Measurements from ENCODE around the gene RABAC1.

RABAC1 gene

GRCh38 chr19:41990028-41990427, 30.9 kb upstream of the RABAC1 start:
- FAIRE-seq: no peak
- no peak for DNase-seq (ENCODE audit: insufficient read length, low spot score)

DNA sequence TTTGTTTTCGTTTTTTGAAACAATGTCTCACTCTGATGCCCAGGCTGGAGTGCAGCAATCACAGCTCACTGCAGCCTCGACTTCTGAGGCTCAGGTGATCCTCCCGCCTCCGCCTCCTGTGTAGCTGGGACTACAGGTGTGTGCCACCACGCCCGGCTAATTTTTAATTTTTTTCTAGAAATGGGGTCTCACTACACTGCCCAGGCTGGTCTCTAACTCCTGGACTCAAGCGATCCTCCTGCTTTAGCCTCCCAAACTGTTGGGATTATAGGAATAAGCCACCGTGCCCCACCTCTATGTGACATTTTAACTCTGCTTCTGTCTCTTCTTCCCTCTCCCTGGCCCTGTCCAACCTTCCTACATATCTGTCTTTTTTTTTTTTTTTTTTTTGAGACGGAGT, 29.8 kb upstream of the RABAC1 start:
- FAIRE-seq: no peak
- no peak for DNase-seq (ENCODE audit: insufficient read length, low spot score)

DNA sequence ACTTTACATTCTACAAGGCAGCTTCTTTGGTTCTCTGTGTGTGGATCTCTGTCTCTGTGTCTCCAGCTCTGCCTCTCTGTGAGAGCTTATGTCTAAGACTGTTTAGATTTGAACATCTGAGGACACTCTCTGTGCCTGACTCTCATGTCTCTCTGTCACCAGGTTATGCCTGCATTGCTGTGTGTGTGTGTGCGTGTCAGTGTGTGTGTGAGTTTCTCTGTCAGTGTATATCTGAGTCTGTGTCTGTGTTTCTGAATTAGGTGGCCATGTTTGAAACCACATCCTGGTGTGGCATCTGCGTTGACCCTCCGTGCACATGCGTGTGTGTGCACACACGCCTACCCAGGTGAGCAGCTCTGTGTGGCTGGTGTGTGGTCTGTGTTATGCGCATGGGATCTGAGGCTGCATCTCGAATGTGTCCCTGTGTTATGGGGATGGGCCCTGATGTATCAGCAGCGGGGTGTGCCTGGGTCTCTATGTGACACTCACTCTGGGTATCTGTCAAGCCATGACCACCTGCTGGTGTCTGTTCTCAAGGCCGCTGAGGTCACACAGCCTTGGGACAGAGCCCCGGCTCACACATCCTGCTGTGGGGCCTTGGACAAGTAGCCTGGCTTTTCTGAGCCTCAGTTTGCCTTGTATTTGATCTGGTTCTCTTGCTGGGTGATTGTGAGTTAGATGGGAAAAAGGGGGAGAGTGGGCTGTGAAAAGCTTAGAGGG, 28.2 kb upstream of the RABAC1 start:
- DNase-seq (ENCODE audit: insufficient read length, low spot score) (no peak), FAIRE-seq (no peak)

DNA sequence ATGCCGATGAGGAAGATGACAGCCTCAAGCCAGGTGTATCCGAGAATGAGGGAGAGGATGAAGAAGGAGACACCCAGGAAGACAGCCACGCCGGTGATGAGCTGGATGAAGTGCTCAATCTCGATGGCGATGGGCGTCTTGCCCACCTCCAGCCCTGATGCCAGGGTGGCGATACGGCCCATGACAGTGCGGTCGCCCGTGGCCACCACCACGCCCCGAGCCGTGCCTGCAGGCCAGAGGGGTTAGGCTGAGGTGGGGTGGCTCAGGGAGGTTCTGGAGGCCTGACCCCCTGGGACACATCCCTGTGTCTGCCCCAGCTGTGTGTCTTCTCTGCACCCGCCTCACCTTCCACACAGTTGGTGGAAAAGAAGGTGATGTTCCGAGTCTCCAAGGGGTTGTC, 25.8 kb upstream of the RABAC1 start:
- DNase-seq (ENCODE audit: insufficient read length, low spot score) (no peak), FAIRE-seq (no peak)

GRCh38 chr19:41981724-41982123, 22.6 kb upstream of the RABAC1 start:
- FAIRE-seq: no peak
- DNase-seq (ENCODE audit: insufficient read length, low spot score): no peak

DNA sequence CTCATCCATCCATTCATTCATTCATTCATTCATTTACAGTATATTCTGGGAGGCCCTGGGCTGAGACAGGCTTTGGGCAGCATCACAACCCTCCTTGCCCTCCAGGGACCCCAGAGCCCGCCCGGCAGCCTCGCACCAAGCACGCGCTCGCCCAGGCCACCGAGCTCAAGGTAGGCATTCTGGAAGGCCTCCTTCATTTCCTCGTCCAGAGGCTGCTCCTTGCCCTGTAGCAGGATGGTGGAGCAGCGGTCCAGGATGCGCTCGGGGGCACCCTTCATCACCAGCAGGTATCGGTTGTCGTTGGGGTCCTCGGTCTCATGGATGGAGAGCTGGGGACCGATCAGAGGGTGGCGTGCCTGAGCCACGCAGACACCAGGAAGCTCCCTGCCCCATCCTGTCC, 19.3 kb upstream of the RABAC1 start:
- FAIRE-seq (no peak), DNase-seq (ENCODE audit: insufficient read length, low spot score) (no peak)

DNA sequence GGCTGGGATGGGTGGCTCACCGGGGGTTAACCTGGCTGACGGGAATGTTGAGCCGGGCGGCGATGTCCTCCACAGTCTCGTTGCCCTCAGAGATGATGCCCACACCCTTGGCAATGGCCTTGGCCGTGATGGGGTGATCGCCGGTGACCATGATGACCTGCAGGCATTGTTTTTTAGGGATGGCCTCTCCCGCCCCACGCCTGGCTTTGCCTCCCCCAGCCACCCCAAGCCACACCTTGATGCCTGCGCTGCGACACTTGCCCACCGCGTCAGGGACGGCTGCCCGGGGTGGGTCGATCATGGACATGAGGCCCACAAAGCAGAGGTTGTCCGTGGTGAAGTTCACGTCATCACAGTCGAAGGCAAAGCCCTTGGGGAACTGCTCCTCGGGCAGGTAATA, 18.8 kb upstream of the RABAC1 start:
- DNase-seq (ENCODE audit: insufficient read length, low spot score): no peak
- no peak for FAIRE-seq

DNA sequence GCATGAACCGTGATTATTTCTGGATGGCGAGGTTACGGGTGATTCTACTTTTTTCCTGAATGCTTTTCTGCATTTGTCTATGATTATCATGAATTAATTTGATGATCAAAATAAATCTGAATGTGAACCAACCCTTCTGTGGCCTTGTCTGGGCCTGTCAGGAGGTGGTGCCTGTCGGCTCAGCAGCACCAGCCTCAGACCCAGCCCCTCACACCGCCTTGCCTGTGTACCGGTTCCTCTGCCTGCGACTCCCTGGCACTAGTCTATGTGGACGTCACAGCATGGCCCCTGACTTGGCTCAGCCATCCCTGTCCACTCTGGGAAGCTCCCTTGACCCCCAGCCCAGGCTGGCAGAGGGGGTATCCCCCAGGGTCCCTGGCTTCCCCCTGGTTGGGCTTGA, 15.5 kb upstream of the RABAC1 start:
- no peak for FAIRE-seq

GRCh38 chr19:41971363-41971762, 12.2 kb upstream of the RABAC1 start:
- FAIRE-seq (no peak), DNase-seq (ENCODE audit: insufficient read length, low spot score) (no peak)

More for the DNA sequence above, 15.5 kb upstream of the RABAC1 start:
- DNase-seq (ENCODE audit: insufficient read length, low spot score): no peak

GRCh38 chr19:41969772-41970458, 10.8 kb upstream of the RABAC1 start:
- FAIRE-seq: no peak
- no peak for DNase-seq (ENCODE audit: insufficient read length, low spot score)

DNA sequence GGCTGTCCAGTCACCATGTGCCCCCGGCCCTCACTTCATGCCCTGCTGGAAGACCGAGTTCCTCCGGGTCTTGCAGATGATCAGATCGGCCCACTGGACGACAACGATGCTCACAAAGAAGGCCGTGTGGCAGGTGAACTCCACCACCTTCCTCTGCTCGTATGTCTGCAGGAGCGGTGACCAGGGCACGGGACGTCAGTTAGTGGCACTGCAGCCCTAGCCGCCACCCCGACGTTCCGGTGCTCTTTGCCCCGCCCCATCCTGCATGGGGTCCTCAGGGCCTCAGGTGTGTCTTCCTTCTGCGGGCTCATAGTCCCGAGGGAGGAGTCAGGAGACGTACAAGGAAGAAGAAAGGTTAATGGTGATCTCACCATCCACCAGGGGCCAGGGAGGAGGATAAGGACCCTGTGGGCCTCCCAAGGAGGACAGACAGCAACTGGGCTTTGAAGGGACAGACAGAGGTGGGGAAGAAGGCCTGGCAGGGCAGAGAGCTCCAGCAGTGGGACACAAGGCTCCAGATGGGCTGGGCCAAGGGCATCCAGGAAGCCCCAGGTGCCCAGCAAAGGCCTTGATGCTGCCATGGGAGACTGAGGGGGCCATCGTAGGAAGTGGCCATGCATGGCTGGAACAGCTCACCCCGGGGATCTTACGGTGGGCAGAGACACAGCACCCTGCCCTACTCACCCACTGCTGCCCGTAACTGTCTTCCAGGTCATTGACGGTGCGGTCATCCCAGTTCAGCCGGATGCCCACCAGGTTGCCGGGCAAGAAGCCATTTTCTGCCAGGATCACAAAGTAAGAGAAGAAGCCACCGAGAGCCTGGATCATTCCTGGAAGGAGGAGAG, 9.9 kb upstream of the RABAC1 start:
- FAIRE-seq: no peak

DNA sequence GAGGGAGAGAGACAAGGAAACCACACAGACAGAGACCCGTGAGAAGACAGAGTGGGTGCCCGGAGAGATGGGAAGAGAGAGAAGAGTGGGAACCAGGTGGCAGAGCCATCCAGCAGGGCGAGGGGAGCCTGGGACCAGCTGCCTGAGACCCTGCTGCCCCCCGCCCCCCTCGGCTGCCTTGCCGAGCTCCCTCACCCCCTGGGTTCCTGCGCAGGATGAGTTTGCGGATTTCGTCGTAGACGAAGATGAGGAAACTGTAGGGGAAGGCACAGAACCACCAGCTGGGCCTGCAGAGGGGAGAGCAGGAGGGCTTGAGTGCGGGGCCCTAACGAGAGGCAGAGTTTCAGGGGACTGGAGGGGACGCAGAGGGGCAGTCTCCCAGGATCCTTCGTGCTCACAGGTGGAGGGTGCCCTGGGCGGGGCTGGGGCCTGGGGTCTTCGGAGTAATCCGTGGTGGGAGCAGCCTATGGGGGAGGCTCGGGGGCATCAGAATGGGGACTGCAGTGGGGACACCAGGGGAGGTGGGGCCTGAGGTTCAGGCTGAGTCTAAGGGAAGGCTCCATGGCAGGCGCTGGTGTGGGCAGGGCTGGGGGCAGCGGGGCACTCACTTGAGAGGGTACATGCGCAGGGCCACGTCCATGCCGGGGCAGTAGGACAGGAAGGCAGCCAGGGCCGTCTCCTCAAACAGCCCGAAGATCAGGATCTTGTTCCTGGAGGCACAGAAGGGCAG, 8.1 kb upstream of the RABAC1 start:
- DNase-seq (ENCODE audit: insufficient read length, low spot score): no peak
- no peak for FAIRE-seq

More for the DNA sequence above, 9.9 kb upstream of the RABAC1 start:
- DNase-seq (ENCODE audit: insufficient read length, low spot score): no peak

GRCh38 chr19:41965106-41965505, 6.0 kb upstream of the RABAC1 start:
- FAIRE-seq: no peak
- no peak for DNase-seq (ENCODE audit: insufficient read length, low spot score)

- DNase-seq (ENCODE audit: insufficient read length, low spot score) (no peak), FAIRE-seq (no peak)
Observed at GRCh38 chr19:41960973-41961372, 1.9 kb upstream of the RABAC1 start.

DNA sequence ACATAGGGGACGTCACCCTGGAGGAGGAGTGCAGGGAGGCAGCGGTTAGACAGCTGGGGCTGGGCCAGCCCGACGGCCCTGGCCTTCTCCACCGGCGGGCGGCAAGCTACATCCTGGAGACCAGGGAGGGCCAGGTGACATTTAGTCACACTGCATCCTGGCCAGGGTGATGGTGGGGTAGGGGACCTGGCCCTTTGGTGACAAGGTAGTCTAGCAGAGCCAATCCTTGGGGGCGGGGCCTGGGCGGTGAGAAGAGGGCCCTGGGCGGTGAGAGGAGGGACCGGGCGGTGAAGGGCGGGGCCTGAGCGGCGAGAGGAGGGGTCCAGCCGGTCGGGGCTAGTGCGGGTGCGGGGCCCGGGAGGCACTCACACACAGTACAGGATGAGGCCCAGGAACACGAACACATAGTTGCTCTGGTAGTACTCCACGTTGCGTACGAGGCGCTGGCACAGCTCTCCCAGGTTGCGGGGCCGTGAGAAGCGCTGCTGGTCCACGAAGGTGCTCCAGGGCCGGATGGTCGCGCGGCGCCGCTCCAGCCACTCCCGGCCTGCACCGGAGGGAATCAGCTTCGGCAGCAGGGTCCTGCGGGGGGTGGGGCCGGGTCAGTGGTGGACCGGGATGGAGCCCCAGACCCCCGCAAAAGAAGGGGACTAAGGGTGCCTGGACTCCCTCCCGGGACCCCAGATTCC, 610 bp downstream of the RABAC1 start:
- FAIRE-seq: no peak

GRCh38 chr19:41957838-41958366, 1.2 kb downstream of the RABAC1 start:
- FAIRE-seq (peak; percentile 92), DNase-seq (ENCODE audit: insufficient read length, low spot score) (peak; percentile 75)

More for the DNA sequence above, 610 bp downstream of the RABAC1 start:
- DNase-seq (ENCODE audit: insufficient read length, low spot score): peak; percentile 64

- DNase-seq (ENCODE audit: insufficient read length, low spot score) (no peak), FAIRE-seq (no peak)
Observed at GRCh38 chr19:41957161-41957837, 1.8 kb downstream of the RABAC1 start.

- FAIRE-seq (no peak), DNase-seq (ENCODE audit: insufficient read length, low spot score) (no peak)
Observed at GRCh38 chr19:41956621-41957020, 2.5 kb downstream of the RABAC1 start.

DNA sequence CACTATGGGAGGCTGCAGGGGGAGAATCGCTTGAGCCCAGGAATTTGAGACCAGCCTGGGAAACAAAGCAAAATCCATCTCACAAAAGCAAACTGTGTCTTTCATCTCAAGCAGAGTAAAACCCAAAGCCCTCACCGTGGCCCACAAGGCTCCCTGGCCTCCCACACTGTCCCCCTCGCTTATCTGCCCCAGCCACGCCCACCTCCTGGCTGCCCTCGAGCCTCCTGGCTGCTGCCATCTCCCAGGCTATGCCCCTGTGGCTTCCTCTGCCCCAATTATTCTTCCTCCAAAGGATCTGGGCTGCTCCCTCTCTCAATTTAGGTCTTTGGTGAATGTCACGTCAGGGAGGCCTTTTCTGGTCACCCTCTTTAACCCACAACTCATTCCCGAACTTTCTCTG, 3.6 kb downstream of the RABAC1 start:
- no peak for DNase-seq (ENCODE audit: insufficient read length, low spot score)
- no peak for FAIRE-seq
